ENCODE measurements around the gene ADISSP. TPM values are rescaled to one million over a fixed set of nuclear protein-coding genes. Genes with fewer than 3 reads are reported as not detected.
A peak's percentile ranks its signal among the peaks of the same experiment; 100 is the strongest.
"Not testable (repeated sequence)": the region's sequence is repeated elsewhere in the genome, so short reads cannot be mapped to it uniquely, and the experiment has no call there.

The ADISSP gene
- polyA plus RNA-seq, 2 donors: 18.0 to 33.2 TPM

- no peaks in the 10 kb centered on the region for H3K27me3 ChIP-seq (ENCODE audit: control insufficient read depth in 1 of 2, insufficient read depth in 2 of 2, low read length in 2 of 2)
- WGBS, 2 donors: 88 to 90% methylated on average over 3 of the region's 3 CpGs
- peak overlapping the region in 1 of 2 donors; percentile 33 for H3K27ac ChIP-seq (ENCODE audit: low read depth in 2 of 2, low read length in 1 of 2)
- H3K4me1 ChIP-seq (ENCODE audit: control insufficient read depth in 2 of 2, insufficient read depth in 2 of 2, low read length in 1 of 2): peaks cover 0 to 23% of the 10 kb centered on the region in 2 donors
- H3K36me3 ChIP-seq (ENCODE audit: control insufficient read depth in 2 of 2, insufficient read depth in 2 of 2, low read length in 1 of 2): peaks cover 6 to 29% of the 10 kb centered on the region in 2 donors
- H3K9me3 ChIP-seq (ENCODE audit: control insufficient read depth in 2 of 2, insufficient read depth in 1 of 2, low read depth in 1 of 2, low read length in 1 of 2): peaks cover 0 to 1% of the 10 kb centered on the region in 2 donors
- H3K4me3 ChIP-seq (ENCODE audit: low read depth in 1 of 2, low read length in 2 of 2): no peak overlapping the region
Measured at GRCh38 chr20:3798908-3799248, 31.3 kb upstream of the ADISSP start.

- H3K27ac ChIP-seq (ENCODE audit: low read depth in 2 of 2, low read length in 1 of 2): peak overlapping the region in 1 of 2 donors; percentile 9
- H3K9me3 ChIP-seq (ENCODE audit: control insufficient read depth in 2 of 2, insufficient read depth in 1 of 2, low read depth in 1 of 2, low read length in 1 of 2): peaks cover 0 to 1% of the 10 kb centered on the region in 2 donors
- peaks cover 0 to 23% of the 10 kb centered on the region in 2 donors for H3K4me1 ChIP-seq (ENCODE audit: control insufficient read depth in 2 of 2, insufficient read depth in 2 of 2, low read length in 1 of 2)
- peaks cover 6 to 24% of the 10 kb centered on the region in 2 donors for H3K36me3 ChIP-seq (ENCODE audit: control insufficient read depth in 2 of 2, insufficient read depth in 2 of 2, low read length in 1 of 2)
- H3K4me3 ChIP-seq (ENCODE audit: low read depth in 1 of 2, low read length in 2 of 2): no peak overlapping the region
- H3K27me3 ChIP-seq (ENCODE audit: control insufficient read depth in 1 of 2, insufficient read depth in 2 of 2, low read length in 2 of 2): no peaks in the 10 kb centered on the region
- WGBS, 2 donors: 70 to 81% methylated on average over 5 of the region's 5 CpGs
Measured at GRCh38 chr20:3798373-3798768, 30.8 kb upstream of the ADISSP start.

- H3K9me3 ChIP-seq (ENCODE audit: control insufficient read depth in 2 of 2, insufficient read depth in 1 of 2, low read depth in 1 of 2, low read length in 1 of 2): no peaks in the 10 kb centered on the region
- peaks cover 0 to 23% of the 10 kb centered on the region in 2 donors for H3K4me1 ChIP-seq (ENCODE audit: control insufficient read depth in 2 of 2, insufficient read depth in 2 of 2, low read length in 1 of 2)
- 46 to 54% methylated on average over 19 of the region's 19 CpGs for WGBS, 2 donors
- H3K27ac ChIP-seq (ENCODE audit: low read depth in 2 of 2, low read length in 1 of 2): peak overlapping the region; percentile 45 to 58
- H3K4me3 ChIP-seq (ENCODE audit: low read depth in 1 of 2, low read length in 2 of 2): peak overlapping the region; percentile 62 to 63
- no peaks in the 10 kb centered on the region for H3K27me3 ChIP-seq (ENCODE audit: control insufficient read depth in 1 of 2, insufficient read depth in 2 of 2, low read length in 2 of 2)
- H3K36me3 ChIP-seq (ENCODE audit: control insufficient read depth in 2 of 2, insufficient read depth in 2 of 2, low read length in 1 of 2): peaks cover 6 to 19% of the 10 kb centered on the region in 2 donors
Measured at GRCh38 chr20:3797592-3798372, 30.2 kb upstream of the ADISSP start.

GRCh38 chr20:3797226-3797545 is 29.6 kb upstream of the ADISSP start:
- H3K9me3 ChIP-seq (ENCODE audit: control insufficient read depth in 2 of 2, insufficient read depth in 1 of 2, low read depth in 1 of 2, low read length in 1 of 2): no peaks in the 10 kb centered on the region
- H3K27me3 ChIP-seq (ENCODE audit: control insufficient read depth in 1 of 2, insufficient read depth in 2 of 2, low read length in 2 of 2): no peaks in the 10 kb centered on the region
- H3K4me1 ChIP-seq (ENCODE audit: control insufficient read depth in 2 of 2, insufficient read depth in 2 of 2, low read length in 1 of 2): peaks cover 0 to 23% of the 10 kb centered on the region in 2 donors
- peak overlapping the region; percentile 62 to 63 for H3K4me3 ChIP-seq (ENCODE audit: low read depth in 1 of 2, low read length in 2 of 2)
- 57 to 70% methylated on average over 5 of the region's 5 CpGs for WGBS, 2 donors
- peak overlapping the region; percentile 45 to 58 for H3K27ac ChIP-seq (ENCODE audit: low read depth in 2 of 2, low read length in 1 of 2)
- peaks cover 2 to 16% of the 10 kb centered on the region in 2 donors for H3K36me3 ChIP-seq (ENCODE audit: control insufficient read depth in 2 of 2, insufficient read depth in 2 of 2, low read length in 1 of 2)

- Histone ChIP-seq H3K9me3 (ENCODE audit: control insufficient read depth in 2 of 2, insufficient read depth in 1 of 2, low read depth in 1 of 2, low read length in 1 of 2) (no peaks in the 10 kb centered on the region), H3K4me3 (ENCODE audit: low read depth in 1 of 2, low read length in 2 of 2) (peak overlapping the region; percentile 62 to 63), H3K36me3 (ENCODE audit: control insufficient read depth in 2 of 2, insufficient read depth in 2 of 2, low read length in 1 of 2) (peaks cover 0 to 11% of the 10 kb centered on the region in 2 donors), H3K4me1 (ENCODE audit: control insufficient read depth in 2 of 2, insufficient read depth in 2 of 2, low read length in 1 of 2) (peaks cover 0 to 20% of the 10 kb centered on the region in 2 donors), H3K27me3 (ENCODE audit: control insufficient read depth in 1 of 2, insufficient read depth in 2 of 2, low read length in 2 of 2) (no peaks in the 10 kb centered on the region), H3K27ac (ENCODE audit: low read depth in 2 of 2, low read length in 1 of 2) (peak overlapping the region; percentile 62 to 96)
- WGBS, 2 donors: 8 to 10% methylated on average over 33 of the region's 33 CpGs
Measured at GRCh38 chr20:3796477-3797225, 29.1 kb upstream of the ADISSP start.

GRCh38 chr20:3795511-3796468 is 28.2 kb upstream of the ADISSP start, which contains the start of gene CDC25B:
Gene CDC25B (plus strand): TSS chr20:3796310. CDS start chr20:3796532, 222 bp downstream.
- 1% methylated on average over 61 to 68 of the region's 69 CpGs for WGBS, 2 donors
- H3K4me1 ChIP-seq (ENCODE audit: control insufficient read depth in 2 of 2, insufficient read depth in 2 of 2, low read length in 1 of 2): peaks cover 0 to 20% of the 10 kb centered on the region in 2 donors

GRCh38 chr20:3794701-3795420 is 27.3 kb upstream of the ADISSP start:
- Histone ChIP-seq H3K4me1 (ENCODE audit: control insufficient read depth in 2 of 2, insufficient read depth in 2 of 2, low read length in 1 of 2) (peaks cover 0 to 20% of the 10 kb centered on the region in 2 donors), H3K27me3 (ENCODE audit: control insufficient read depth in 1 of 2, insufficient read depth in 2 of 2, low read length in 2 of 2) (no peaks in the 10 kb centered on the region), H3K36me3 (ENCODE audit: control insufficient read depth in 2 of 2, insufficient read depth in 2 of 2, low read length in 1 of 2) (no peaks in the 10 kb centered on the region), H3K9me3 (ENCODE audit: control insufficient read depth in 2 of 2, insufficient read depth in 1 of 2, low read depth in 1 of 2, low read length in 1 of 2) (no peaks in the 10 kb centered on the region), H3K4me3 (ENCODE audit: low read depth in 1 of 2, low read length in 2 of 2) (peak overlapping the region in 1 of 2 donors; percentile 62), H3K27ac (ENCODE audit: low read depth in 2 of 2, low read length in 1 of 2) (peak overlapping the region; percentile 96 to 98)
- WGBS, 2 donors: 85% methylated on average over 25 of the region's 25 CpGs

More at GRCh38 chr20:3795511-3796468, 28.2 kb upstream of the ADISSP start, which contains the start of gene CDC25B:
- Histone ChIP-seq H3K27ac (ENCODE audit: low read depth in 2 of 2, low read length in 1 of 2) (peak within 1 kb of the TSS; percentile 96 to 98), H3K27me3 (ENCODE audit: control insufficient read depth in 1 of 2, insufficient read depth in 2 of 2, low read length in 2 of 2) (no peaks in the 10 kb centered on the region), H3K9me3 (ENCODE audit: control insufficient read depth in 2 of 2, insufficient read depth in 1 of 2, low read depth in 1 of 2, low read length in 1 of 2) (no peaks in the 10 kb centered on the region), H3K36me3 (ENCODE audit: control insufficient read depth in 2 of 2, insufficient read depth in 2 of 2, low read length in 1 of 2) (peaks cover 0 to 2% of the 10 kb centered on the region in 2 donors), H3K4me3 (ENCODE audit: low read depth in 1 of 2, low read length in 2 of 2) (peak within 1 kb of the TSS; percentile 62 to 63)

- WGBS, 2 donors: 67 to 83% methylated on average over 2 to 3 of the region's 3 CpGs
Measured at GRCh38 chr20:3794168-3794567, 26.6 kb upstream of the ADISSP start.

More at GRCh38 chr20:3794168-3794567, 26.6 kb upstream of the ADISSP start:
- not testable (repeated sequence) for H3K4me3 ChIP-seq (ENCODE audit: low read depth in 1 of 2, low read length in 2 of 2); H3K36me3 ChIP-seq (ENCODE audit: control insufficient read depth in 2 of 2, insufficient read depth in 2 of 2, low read length in 1 of 2); H3K27me3 ChIP-seq (ENCODE audit: control insufficient read depth in 1 of 2, insufficient read depth in 2 of 2, low read length in 2 of 2); H3K9me3 ChIP-seq (ENCODE audit: control insufficient read depth in 2 of 2, insufficient read depth in 1 of 2, low read depth in 1 of 2, low read length in 1 of 2); H3K27ac ChIP-seq (ENCODE audit: low read depth in 2 of 2, low read length in 1 of 2)
- H3K4me1 ChIP-seq (ENCODE audit: control insufficient read depth in 2 of 2, insufficient read depth in 2 of 2, low read length in 1 of 2): peaks cover 0 to 14% of the 10 kb centered on the region in 2 donors

Data from esophagus (tissue), 2 donors.